Non-pigmented ciliary epithelial cell (primary cell): ENCODE results near the gene SYNE1.
"Not testable (repeated sequence)": the region's sequence is repeated elsewhere in the genome, so short reads cannot be mapped to it uniquely, and the experiment has no call there.

ENCODE experiments used
- DNase-seq: peaks from one replicate; pipeline ENCODE4 v3.0.0-alpha.2; 2010; ENCODE audit warnings: low read depth

The SYNE1 gene

GRCh38 chr6:152423216-152424103 lies 213.7 kb downstream of the SYNE1 start:
- no peak for DNase-seq

GRCh38 chr6:152421496-152421895 lies 215.7 kb downstream of the SYNE1 start:
- not testable (repeated sequence) for DNase-seq

GRCh38 chr6:152420696-152421095 lies 216.5 kb downstream of the SYNE1 start:
- no peak for DNase-seq

GRCh38 chr6:152418551-152418950 lies 218.6 kb downstream of the SYNE1 start:
- DNase-seq = no peak

GRCh38 chr6:152416652-152417051 lies 220.5 kb downstream of the SYNE1 start:
- no peak for DNase-seq

GRCh38 chr6:152404936-152405595 lies 232.1 kb downstream of the SYNE1 start:
- DNase-seq = no peak

GRCh38 chr6:152404086-152404857 lies 232.9 kb downstream of the SYNE1 start:
- DNase-seq = no peak

- no peak for DNase-seq
Measured at GRCh38 chr6:152402791-152403190, 234.4 kb downstream of the SYNE1 start.

GRCh38 chr6:152401978-152402377 lies 235.2 kb downstream of the SYNE1 start:
- DNase-seq = no peak

- no peak for DNase-seq
Measured at GRCh38 chr6:152399399-152399798, 237.8 kb downstream of the SYNE1 start.

GRCh38 chr6:152398993-152399392 lies 238.2 kb downstream of the SYNE1 start:
- DNase-seq = no peak

GRCh38 chr6:152398316-152398715 lies 238.8 kb downstream of the SYNE1 start:
- no peak for DNase-seq

- no peak for DNase-seq
Measured at GRCh38 chr6:152394303-152394702, 242.9 kb downstream of the SYNE1 start.

- no peak for DNase-seq
Measured at GRCh38 chr6:152391179-152391880, 245.8 kb downstream of the SYNE1 start.

GRCh38 chr6:152387091-152387490 lies 250.1 kb downstream of the SYNE1 start:
- no peak for DNase-seq

- DNase-seq = no peak
Measured at GRCh38 chr6:152386131-152386530, 251.0 kb downstream of the SYNE1 start.

GRCh38 chr6:152380993-152381898 lies 255.9 kb downstream of the SYNE1 start:
- DNase-seq = peak; percentile 91

- peak; percentile 61 for DNase-seq
Measured at GRCh38 chr6:152380351-152380767, 256.8 kb downstream of the SYNE1 start.

GRCh38 chr6:152379423-152379822 lies 257.7 kb downstream of the SYNE1 start:
- no peak for DNase-seq

- no peak for DNase-seq
Measured at GRCh38 chr6:152378169-152378568, 259.0 kb downstream of the SYNE1 start.

- DNase-seq = no peak
Measured at GRCh38 chr6:152375197-152375596, 262.0 kb downstream of the SYNE1 start.
